ENCODE results near the gene ARID2. TPM values are rescaled to one million over a fixed set of nuclear protein-coding genes. Genes with fewer than 3 reads are reported as not detected.

Gene ARID2
- polyA plus RNA-seq, 1 experiment, result 18.5 TPM

DNA sequence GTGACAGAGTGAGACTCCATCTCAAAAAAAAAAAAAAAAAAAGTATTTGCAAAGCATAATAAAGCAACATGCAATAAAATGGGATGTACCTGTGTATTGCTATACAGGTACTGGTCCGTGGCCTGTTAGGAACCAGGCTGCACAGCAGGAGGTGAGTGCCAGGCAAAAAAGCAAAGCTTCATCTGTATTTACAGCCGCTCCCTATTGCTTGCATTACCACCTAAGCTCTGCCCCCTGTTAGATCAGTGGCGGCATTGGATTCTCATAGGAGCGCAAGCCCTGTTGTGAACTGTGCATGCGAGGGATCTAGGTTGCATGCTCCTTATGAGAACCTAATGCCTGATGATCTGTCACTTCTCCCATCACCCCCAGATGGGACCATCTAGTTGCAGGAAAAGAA is 147.6 kb downstream of the ARID2 start:
- no peaks in the 10 kb centered on the region for H3K9me3 ChIP-seq (ENCODE audit: control insufficient read depth, insufficient read depth, low read length)
- POLR2A ChIA-PET, result no interaction called here
- CTCF ChIA-PET, result no interaction called here

DNA sequence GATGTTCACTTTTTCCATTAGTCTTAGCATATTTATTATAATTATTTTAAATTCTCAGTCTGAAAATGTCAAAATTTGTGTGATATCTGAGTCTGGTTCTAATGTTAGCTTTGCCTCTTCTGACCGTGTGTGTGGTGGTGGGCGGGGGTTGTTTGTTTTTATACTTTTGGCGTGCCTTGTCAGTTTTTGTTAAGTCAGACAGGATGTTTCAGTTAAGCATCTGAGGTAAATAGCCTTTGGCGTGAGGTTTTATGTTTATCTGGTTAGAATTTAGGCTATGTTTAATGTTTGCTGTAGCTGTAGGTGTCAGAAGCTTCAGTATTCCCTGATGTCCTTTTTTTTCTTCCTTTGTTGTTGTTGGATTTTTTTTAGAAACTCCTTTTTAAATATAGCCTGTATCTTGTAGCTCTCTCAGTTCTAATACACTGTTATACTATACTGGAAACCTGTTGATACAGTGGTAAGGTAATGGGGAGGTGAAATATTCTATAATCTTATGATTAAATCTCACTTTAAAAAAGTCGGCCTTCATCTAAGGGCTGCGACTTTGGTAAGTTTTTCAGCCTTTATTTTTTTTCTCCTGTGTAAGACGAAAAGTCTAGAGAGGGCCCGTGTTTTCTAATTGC is 149.2 kb downstream of the ARID2 start:
- DNase-seq (ENCODE audit: low read depth, low spot score), result no peak
- ChIA-PET POLR2A (no interaction called here), CTCF (no interaction called here)
- TF ChIP-seq, protein P1, sequence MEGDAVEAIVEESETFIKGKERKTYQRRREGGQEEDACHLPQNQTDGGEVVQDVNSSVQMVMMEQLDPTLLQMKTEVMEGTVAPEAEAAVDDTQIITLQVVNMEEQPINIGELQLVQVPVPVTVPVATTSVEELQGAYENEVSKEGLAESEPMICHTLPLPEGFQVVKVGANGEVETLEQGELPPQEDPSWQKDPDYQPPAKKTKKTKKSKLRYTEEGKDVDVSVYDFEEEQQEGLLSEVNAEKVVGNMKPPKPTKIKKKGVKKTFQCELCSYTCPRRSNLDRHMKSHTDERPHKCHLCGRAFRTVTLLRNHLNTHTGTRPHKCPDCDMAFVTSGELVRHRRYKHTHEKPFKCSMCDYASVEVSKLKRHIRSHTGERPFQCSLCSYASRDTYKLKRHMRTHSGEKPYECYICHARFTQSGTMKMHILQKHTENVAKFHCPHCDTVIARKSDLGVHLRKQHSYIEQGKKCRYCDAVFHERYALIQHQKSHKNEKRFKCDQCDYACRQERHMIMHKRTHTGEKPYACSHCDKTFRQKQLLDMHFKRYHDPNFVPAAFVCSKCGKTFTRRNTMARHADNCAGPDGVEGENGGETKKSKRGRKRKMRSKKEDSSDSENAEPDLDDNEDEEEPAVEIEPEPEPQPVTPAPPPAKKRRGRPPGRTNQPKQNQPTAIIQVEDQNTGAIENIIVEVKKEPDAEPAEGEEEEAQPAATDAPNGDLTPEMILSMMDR (IDR thresholded peaks at IDR 0.05; ENCODE audit: low read depth, low read length), result no peak
- no peak overlapping the region for H3K4me3 ChIP-seq (ENCODE audit: low read depth, low read length)
- H3K27me3 ChIP-seq (ENCODE audit: control insufficient read depth, insufficient read depth, low read length), result no peaks in the 10 kb centered on the region
- H3K9me3 ChIP-seq (ENCODE audit: control insufficient read depth, insufficient read depth, low read length), result no peaks in the 10 kb centered on the region
- no peak overlapping the region for H3K27ac ChIP-seq (ENCODE audit: low read depth, low read length)

More for the DNA sequence above, 147.6 kb downstream of the ARID2 start:
- Histone ChIP-seq H3K4me3 (ENCODE audit: low read depth, low read length) (no peak overlapping the region), H3K27ac (ENCODE audit: low read depth, low read length) (no peak overlapping the region), H3K27me3 (ENCODE audit: control insufficient read depth, insufficient read depth, low read length) (no peaks in the 10 kb centered on the region)
- TF ChIP-seq, protein P1 (IDR thresholded peaks at IDR 0.05; ENCODE audit: low read depth, low read length), result no peak
- no peak for DNase-seq (ENCODE audit: low read depth, low spot score)

DNA sequence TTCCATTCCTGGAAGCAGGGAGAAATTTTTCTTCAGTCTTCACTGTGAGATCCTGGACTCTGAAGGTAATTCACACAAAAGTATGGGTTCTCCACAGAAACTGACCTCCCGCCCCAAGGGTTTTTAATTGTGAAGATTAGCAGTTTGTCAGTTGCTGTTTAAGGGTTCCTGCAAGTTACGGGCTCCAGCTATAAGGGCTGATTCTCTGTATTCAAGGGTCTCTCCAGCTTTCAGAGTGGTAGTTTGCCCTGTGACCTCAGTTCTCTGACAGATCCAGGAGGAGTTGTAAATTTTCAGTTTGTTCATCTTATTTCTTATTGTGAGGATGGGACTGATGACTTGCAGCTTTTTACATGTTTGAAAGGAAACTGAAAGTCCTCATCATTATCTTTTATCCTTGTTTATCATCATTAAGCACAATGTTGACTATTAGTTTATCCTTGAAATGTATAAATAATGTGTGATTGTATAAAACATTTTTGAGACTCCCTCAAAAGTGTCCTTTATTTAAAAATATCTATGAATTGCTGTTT is 149.9 kb downstream of the ARID2 start:
- Histone ChIP-seq H3K9me3 (ENCODE audit: control insufficient read depth, insufficient read depth, low read length) (no peaks in the 10 kb centered on the region), H3K27ac (ENCODE audit: low read depth, low read length) (no peak overlapping the region), H3K27me3 (ENCODE audit: control insufficient read depth, insufficient read depth, low read length) (no peaks in the 10 kb centered on the region), H3K4me3 (ENCODE audit: low read depth, low read length) (no peak overlapping the region)
- ChIA-PET CTCF (no interaction called here), POLR2A (no interaction called here)
- TF ChIP-seq, protein P1 (IDR thresholded peaks at IDR 0.05; ENCODE audit: low read depth, low read length), result no peak
- no peak for DNase-seq (ENCODE audit: low read depth, low spot score)

DNA sequence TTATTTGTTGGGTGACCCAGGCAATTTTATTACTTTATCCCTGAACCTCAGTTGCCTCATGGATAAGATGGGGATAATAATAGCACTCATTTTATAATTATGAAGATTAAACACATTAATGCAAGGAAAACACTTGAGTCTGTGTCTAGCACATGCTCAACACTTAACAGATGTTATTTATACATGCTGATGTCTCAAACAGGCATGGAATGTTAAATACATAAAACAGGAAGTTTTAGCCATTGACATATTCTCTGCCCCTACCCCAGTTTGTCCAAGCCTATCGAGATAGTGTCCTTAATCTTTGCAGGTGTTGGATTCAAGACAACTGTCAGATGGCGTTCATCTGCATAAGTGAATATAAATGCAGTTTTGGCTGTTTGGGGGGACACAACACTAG is 151.0 kb downstream of the ARID2 start:
- no peaks in the 10 kb centered on the region for H3K27me3 ChIP-seq (ENCODE audit: control insufficient read depth, insufficient read depth, low read length)
- CTCF ChIA-PET, result no interaction called here
- DNase-seq (ENCODE audit: low read depth, low spot score), result no peak
- no peaks in the 10 kb centered on the region for H3K9me3 ChIP-seq (ENCODE audit: control insufficient read depth, insufficient read depth, low read length)
- H3K4me3 ChIP-seq (ENCODE audit: low read depth, low read length), result no peak overlapping the region
- TF ChIP-seq, protein P1 (IDR thresholded peaks at IDR 0.05; ENCODE audit: low read depth, low read length), result no peak
- no peak overlapping the region for H3K27ac ChIP-seq (ENCODE audit: low read depth, low read length)
- POLR2A ChIA-PET, result no interaction called here

DNA sequence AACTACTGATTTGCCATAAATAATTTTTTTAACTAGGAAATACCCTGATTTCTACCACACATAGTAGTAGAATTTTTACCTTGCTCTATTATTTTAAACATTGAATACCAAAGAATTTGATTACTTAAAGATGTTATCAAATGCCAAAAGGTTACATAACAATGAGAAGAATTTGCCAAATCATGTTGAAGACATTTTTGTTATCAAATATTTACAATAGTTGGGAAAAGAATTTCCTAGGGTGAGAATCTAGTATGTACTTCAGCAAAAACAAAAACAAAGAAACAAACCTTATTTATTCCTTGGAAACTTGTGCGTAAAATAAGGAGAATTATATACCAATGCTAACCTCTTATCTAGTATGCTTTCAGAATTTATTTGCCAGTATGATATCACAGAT is 153.7 kb downstream of the ARID2 start:
- ChIA-PET CTCF (interaction anchor here (1.4 kb wide), 1 partner anchor 120 kb away, joined by 3 read pairs; no protein-coding TSS in a partner anchor), POLR2A (no interaction called here)
- TF ChIP-seq, protein P1 (IDR thresholded peaks at IDR 0.05; ENCODE audit: low read depth, low read length), result no peak

More for the DNA sequence above, 153.7 kb downstream of the ARID2 start:
- Histone ChIP-seq H3K27ac (ENCODE audit: low read depth, low read length) (no peak overlapping the region), H3K4me3 (ENCODE audit: low read depth, low read length) (no peak overlapping the region), H3K27me3 (ENCODE audit: control insufficient read depth, insufficient read depth, low read length) (no peaks in the 10 kb centered on the region), H3K9me3 (ENCODE audit: control insufficient read depth, insufficient read depth, low read length) (no peaks in the 10 kb centered on the region)
- DNase-seq (ENCODE audit: low read depth, low spot score), result no peak
